Chondrocyte (in vitro differentiated cells): ENCODE data around the gene DHRSX. TPM values are rescaled to one million over a fixed set of nuclear protein-coding genes. Genes with fewer than 3 reads are reported as not detected.
"Not testable (repeated sequence)": the region's sequence is repeated elsewhere in the genome, so short reads cannot be mapped to it uniquely, and the experiment has no call there.

ENCODE experiments used
- DNase-seq: peaks from one replicate; pipeline ENCODE4 v3.0.0; 2021; ENCODE audit warnings: mixed read lengths, low spot score
- H3K27ac Mint-ChIP-seq: one replicate; pipeline ENCODE4 v1.8.0; 2021; ENCODE audit warnings: mild to moderate bottlenecking, moderate library complexity, mixed read lengths; ENCODE audit not compliant: unreplicated experiment
- H3K27me3 Mint-ChIP-seq: 2 replicates; pipeline ENCODE4 v1.8.0; 2021; ENCODE audit warnings: low read depth, mixed read lengths
- H3K36me3 Mint-ChIP-seq: 2 replicates; pipeline ENCODE4 v1.8.0; 2021; ENCODE audit warnings: low read depth, mixed read lengths
- H3K4me1 Mint-ChIP-seq: 2 replicates; pipeline ENCODE4 v1.8.0; 2021; ENCODE audit warnings: low read depth, mild to moderate bottlenecking, mixed read lengths
- H3K4me3 Mint-ChIP-seq: one replicate; pipeline ENCODE4 v1.8.0; 2021; ENCODE audit warnings: mild to moderate bottlenecking, moderate library complexity, mixed read lengths; ENCODE audit not compliant: unreplicated experiment
- H3K9me3 Mint-ChIP-seq: 2 replicates; pipeline ENCODE4 v1.8.0; 2021; ENCODE audit warnings: low read depth, mixed read lengths
- CTCF ChIP-seq: fragments of 200-600 bp; sonication (generic); IDR thresholded peaks from 2 replicates; pipeline ENCODE4 v1.5.0; 2021; ENCODE audit warnings: antibody characterized with exemption, mild to moderate bottlenecking, moderate library complexity
- total RNA-seq: library from RNA; stranded (reverse); gene quantifications from 3 replicates; pipeline ENCODE4 v1.2.1, GENCODE V29; 2021

The DHRSX gene
- total RNA-seq, 1 donor from 2014 or later = 35.2 TPM

DNA sequence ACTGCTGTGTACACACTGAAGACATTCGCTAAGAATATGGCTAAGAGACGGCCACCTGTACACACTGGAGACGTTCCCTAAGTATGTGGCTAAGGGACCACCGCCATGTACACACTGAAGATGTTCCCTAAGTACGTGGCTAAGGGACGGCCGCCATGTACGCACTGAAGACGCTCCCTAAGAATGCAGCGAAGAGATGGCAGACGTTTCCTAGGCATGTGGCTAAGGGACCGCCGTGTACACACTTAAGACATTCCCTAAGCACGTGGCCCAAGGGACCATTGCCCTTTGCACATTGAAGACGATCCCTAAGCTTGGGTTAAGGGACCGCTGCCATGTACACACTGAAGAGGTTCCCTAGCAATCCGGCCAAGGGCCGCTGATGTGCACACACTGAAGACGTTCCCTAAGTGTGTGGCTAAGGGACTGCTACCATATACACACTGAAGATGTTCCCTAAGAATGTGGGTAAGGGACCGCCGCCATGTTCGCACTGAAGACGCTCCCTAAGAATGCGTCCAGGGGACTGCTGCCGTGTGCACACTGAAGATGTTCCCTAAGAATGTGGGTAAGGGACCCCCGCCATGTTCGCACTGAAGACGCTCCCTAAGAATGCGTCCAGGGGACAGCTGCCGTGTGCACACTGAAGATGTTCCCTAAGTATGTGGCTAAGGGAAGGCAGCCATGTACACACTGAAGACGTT lies 36.7 kb downstream of the DHRSX start:
- peaks cover 36% of the 10 kb centered on the region for H3K4me1 Mint-ChIP-seq
- H3K4me3 Mint-ChIP-seq = no peak overlapping the region
- H3K36me3 Mint-ChIP-seq = no peaks in the 10 kb centered on the region
- no peak for TF ChIP-seq CTCF
- H3K27ac Mint-ChIP-seq = peak overlapping the region; percentile 80
- no peak for DNase-seq
- no peaks in the 10 kb centered on the region for H3K9me3 Mint-ChIP-seq
- no peaks in the 10 kb centered on the region for H3K27me3 Mint-ChIP-seq

GRCh38 chrX:2463481-2463880 lies 37.3 kb downstream of the DHRSX start:
- Mint-ChIP-seq H3K4me1 (peaks cover 36% of the 10 kb centered on the region), H3K27ac (peak overlapping the region; percentile 80)
- H3K4me3 Mint-ChIP-seq, H3K36me3 Mint-ChIP-seq, H3K9me3 Mint-ChIP-seq, DNase-seq, H3K27me3 Mint-ChIP-seq: not testable (repeated sequence)

GRCh38 chrX:2462780-2463179 lies 38.0 kb downstream of the DHRSX start:
- Mint-ChIP-seq H3K27me3 (no peaks in the 10 kb centered on the region), H3K9me3 (no peaks in the 10 kb centered on the region), H3K4me1 (peaks cover 32% of the 10 kb centered on the region), H3K27ac (peak overlapping the region; percentile 80), H3K36me3 (peaks cover 3% of the 10 kb centered on the region), H3K4me3 (no peak overlapping the region)
- no peak for DNase-seq
- no peak for TF ChIP-seq CTCF

DNA sequence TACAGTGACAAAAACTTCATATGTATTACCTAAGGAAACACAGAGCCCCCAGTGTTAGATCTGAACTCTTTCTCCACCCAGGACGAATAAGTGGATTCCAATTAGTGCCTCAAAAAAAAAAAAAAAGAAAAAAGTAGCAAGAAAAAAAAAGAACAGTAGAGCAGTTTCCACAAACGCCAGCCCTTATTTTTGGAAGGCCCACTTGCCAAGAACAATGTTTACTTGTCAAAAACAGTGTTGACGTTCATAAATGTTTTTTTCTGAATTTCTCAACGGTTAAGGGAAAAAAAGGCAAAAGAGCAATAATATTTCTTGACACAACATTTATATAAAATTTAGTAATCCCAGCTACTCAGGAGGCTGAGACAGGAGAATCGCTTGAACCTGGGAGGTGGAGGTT lies 38.7 kb downstream of the DHRSX start:
- no peak for TF ChIP-seq CTCF
- peak overlapping the region; percentile 17 for H3K4me3 Mint-ChIP-seq
- peaks cover 3% of the 10 kb centered on the region for H3K36me3 Mint-ChIP-seq

GRCh38 chrX:2461711-2462016 lies 39.1 kb downstream of the DHRSX start:
- Mint-ChIP-seq H3K9me3 (no peaks in the 10 kb centered on the region), H3K27me3 (no peaks in the 10 kb centered on the region), H3K27ac (peak overlapping the region; percentile 89), H3K4me1 (peaks cover 32% of the 10 kb centered on the region), H3K4me3 (no peak overlapping the region), H3K36me3 (peaks cover 3% of the 10 kb centered on the region)
- no peak for TF ChIP-seq CTCF
- DNase-seq = no peak

More for the DNA sequence above, 38.7 kb downstream of the DHRSX start:
- Mint-ChIP-seq H3K27me3 (no peaks in the 10 kb centered on the region), H3K9me3 (no peaks in the 10 kb centered on the region), H3K4me1 (peaks cover 32% of the 10 kb centered on the region), H3K27ac (peak overlapping the region; percentile 89)
- no peak for DNase-seq

- H3K9me3 Mint-ChIP-seq, H3K36me3 Mint-ChIP-seq, H3K4me3 Mint-ChIP-seq, H3K27me3 Mint-ChIP-seq, DNase-seq, H3K27ac Mint-ChIP-seq: not testable (repeated sequence)
- H3K4me1 Mint-ChIP-seq = peaks cover 32% of the 10 kb centered on the region
Measured at GRCh38 chrX:2460821-2461710, 39.7 kb downstream of the DHRSX start.

GRCh38 chrX:2460048-2460447 lies 40.7 kb downstream of the DHRSX start:
- not testable (repeated sequence) for DNase-seq, H3K4me3 Mint-ChIP-seq, H3K27me3 Mint-ChIP-seq, H3K36me3 Mint-ChIP-seq, H3K9me3 Mint-ChIP-seq, H3K27ac Mint-ChIP-seq
- peaks cover 32% of the 10 kb centered on the region for H3K4me1 Mint-ChIP-seq
